ENCODE measurements around the gene ATL3. TPM values are rescaled to one million over a fixed set of nuclear protein-coding genes. Genes with fewer than 3 reads are reported as not detected.

The ATL3 gene
- total and polyA plus RNA-seq, 8 donors = 5.7 to 99.3 (median 23.7) TPM

DNA sequence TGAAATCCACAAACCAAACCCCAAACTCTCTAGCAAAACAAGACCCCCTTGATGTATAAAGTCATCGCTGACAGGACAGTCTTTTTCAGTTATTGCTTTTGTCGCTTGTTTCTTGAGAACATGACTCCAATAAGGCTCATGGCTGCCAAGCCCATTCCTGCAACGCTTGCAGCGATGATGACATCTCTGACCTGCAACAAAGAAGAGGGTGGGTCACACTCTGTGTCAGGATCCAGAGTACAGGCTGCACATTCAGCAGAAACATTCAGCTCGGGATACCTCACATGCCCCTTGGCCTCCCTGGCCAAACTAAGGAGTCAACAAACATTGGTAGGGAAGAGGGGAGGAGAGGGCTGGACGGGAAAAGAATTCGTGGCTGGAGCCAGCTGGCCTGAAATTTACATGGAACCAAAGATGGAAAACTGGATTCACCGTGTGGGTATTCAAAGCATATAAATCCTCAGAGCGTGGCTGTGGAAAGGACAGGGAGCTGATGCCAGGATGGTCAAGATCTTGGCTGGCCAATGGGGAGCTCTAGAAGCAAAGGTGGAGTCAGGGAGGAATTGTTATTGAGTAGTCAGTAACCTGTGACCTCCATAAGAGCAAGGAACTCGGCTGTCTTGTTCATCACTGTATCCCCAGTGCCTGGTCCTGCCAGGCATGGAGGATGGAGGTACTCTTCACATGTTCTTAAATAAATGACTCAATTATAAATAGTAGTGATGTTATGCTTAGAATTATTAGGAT lies 96.1 kb downstream of the ATL3 start:
- H3K27me3 ChIP-seq = no peaks in the 10 kb centered on the region
- peak overlapping the region; percentile 2 to 23 (median 20) for H3K4me3 ChIP-seq
- peaks cover 8 to 25% (median 21%) of the 10 kb centered on the region in 4 donors for H3K4me1 ChIP-seq
- H3K9me3 ChIP-seq = peaks cover 3 to 5% (median 4%) of the 10 kb centered on the region in 4 donors
- H3K27ac ChIP-seq = peak overlapping the region; percentile 39 to 89 (median 74)
- peaks cover under 1 to 3% (median 3%) of the 10 kb centered on the region in 4 donors for H3K36me3 ChIP-seq
- TF ChIP-seq, protein P1, sequence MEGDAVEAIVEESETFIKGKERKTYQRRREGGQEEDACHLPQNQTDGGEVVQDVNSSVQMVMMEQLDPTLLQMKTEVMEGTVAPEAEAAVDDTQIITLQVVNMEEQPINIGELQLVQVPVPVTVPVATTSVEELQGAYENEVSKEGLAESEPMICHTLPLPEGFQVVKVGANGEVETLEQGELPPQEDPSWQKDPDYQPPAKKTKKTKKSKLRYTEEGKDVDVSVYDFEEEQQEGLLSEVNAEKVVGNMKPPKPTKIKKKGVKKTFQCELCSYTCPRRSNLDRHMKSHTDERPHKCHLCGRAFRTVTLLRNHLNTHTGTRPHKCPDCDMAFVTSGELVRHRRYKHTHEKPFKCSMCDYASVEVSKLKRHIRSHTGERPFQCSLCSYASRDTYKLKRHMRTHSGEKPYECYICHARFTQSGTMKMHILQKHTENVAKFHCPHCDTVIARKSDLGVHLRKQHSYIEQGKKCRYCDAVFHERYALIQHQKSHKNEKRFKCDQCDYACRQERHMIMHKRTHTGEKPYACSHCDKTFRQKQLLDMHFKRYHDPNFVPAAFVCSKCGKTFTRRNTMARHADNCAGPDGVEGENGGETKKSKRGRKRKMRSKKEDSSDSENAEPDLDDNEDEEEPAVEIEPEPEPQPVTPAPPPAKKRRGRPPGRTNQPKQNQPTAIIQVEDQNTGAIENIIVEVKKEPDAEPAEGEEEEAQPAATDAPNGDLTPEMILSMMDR (IDR thresholded peaks at IDR 0.05) = no peak
- TF ChIP-seq POLR2A (IDR thresholded peaks at IDR 0.05) (no peak), POLR2AphosphoS5 (IDR thresholded peaks at IDR 0.05) (peak in 1 of 3 donors; percentile 40), EP300 (IDR thresholded peaks at IDR 0.05) (no peak)
- WGBS, 5 donors = 30 to 46% (median 38%) methylated on average over 10 of the region's 10 CpGs
- intact Hi-C loops (cut with DNase I; ENCODE audit: low total_unique reads) = no loop called here
- DNase-seq = peak in 1 of 2 donors; percentile 57

Small RNAs within 50 kb of the gene (small RNA-seq; reads per million reads assigned to genes)
- gene AP000753.3 = 0 reads per million in 4 donors

Other genes with a start within 250 kb of the ATL3 start
- gene PLAAT5, start 180.2 kb downstream of the ATL3 start, total RNA-seq = 1 to 10 TPM in 2 of 5 donors, not detected in 3; 1.8 to 2.4 TPM
- gene PLAAT5, start 180.2 kb downstream of the ATL3 start, polyA plus RNA-seq = 1 to 10 TPM; 1.1 to 1.9 (median 1.9) TPM
- under 1 TPM in 1 of 5 donors, not detected in 4; 0.55 TPM for gene LGALS12, start 165.3 kb downstream of the ATL3 start, total RNA-seq
- gene LGALS12, start 165.3 kb downstream of the ATL3 start, polyA plus RNA-seq = 1 to 10 TPM in 1 of 3 donors, under 1 TPM in 2; 0.38 to 1.1 (median 0.44) TPM
- 100 to 1,000 TPM in 1 of 5 donors, 10 to 100 TPM in 3, 1 to 10 TPM in 1; 4.0 to 121 (median 12.7) TPM for gene PLAAT4, start 134.6 kb downstream of the ATL3 start, total RNA-seq
- gene PLAAT4, start 134.6 kb downstream of the ATL3 start, polyA plus RNA-seq = 100 to 1,000 TPM in 1 of 3 donors, 10 to 100 TPM in 2; 86.9 to 262 (median 98.5) TPM
- 10 to 100 TPM in 1 of 5 donors, 1 to 10 TPM in 1, not detected in 3; 1.3 to 19.5 TPM for gene PLAAT2, start 108.0 kb downstream of the ATL3 start, total RNA-seq
- gene PLAAT2, start 108.0 kb downstream of the ATL3 start, polyA plus RNA-seq = 10 to 100 TPM in 1 of 3 donors, 1 to 10 TPM in 2; 6.8 to 66.7 (median 7.6) TPM
- gene PLAAT3, start 56.9 kb downstream of the ATL3 start, total RNA-seq = 10 to 100 TPM in 3 of 5 donors, not detected in 2; 10.6 to 25.9 (median 21.0) TPM
- gene PLAAT3, start 56.9 kb downstream of the ATL3 start, polyA plus RNA-seq = 10 to 100 TPM; 51.2 to 75.0 (median 52.5) TPM
- gene RTN3, start 10.1 kb upstream of the ATL3 start, total RNA-seq = 10 to 100 TPM; 22.2 to 83.8 (median 28.6) TPM
- gene RTN3, start 10.1 kb upstream of the ATL3 start, polyA plus RNA-seq = 10 to 100 TPM; 26.6 to 61.0 (median 32.0) TPM
- 10 to 100 TPM in 2 of 5 donors, 1 to 10 TPM in 3; 1.8 to 16.8 (median 8.8) TPM for gene ZFTA, start 97.4 kb upstream of the ATL3 start, total RNA-seq
- gene ZFTA, start 97.4 kb upstream of the ATL3 start, polyA plus RNA-seq = 1 to 10 TPM; 4.4 to 6.9 (median 4.8) TPM
- 10 to 100 TPM in 1 of 5 donors, 1 to 10 TPM in 3, under 1 TPM in 1; 0.45 to 13.6 (median 5.7) TPM for gene SPINDOC, start 142.1 kb upstream of the ATL3 start, total RNA-seq
- gene SPINDOC, start 142.1 kb upstream of the ATL3 start, polyA plus RNA-seq = 10 to 100 TPM in 1 of 3 donors, 1 to 10 TPM in 2; 4.6 to 12.1 (median 5.8) TPM
- gene MARK2, start 167.7 kb upstream of the ATL3 start, total RNA-seq = 100 to 1,000 TPM in 1 of 5 donors, 10 to 100 TPM in 4; 13.8 to 128 (median 34.8) TPM
- gene MARK2, start 167.7 kb upstream of the ATL3 start, polyA plus RNA-seq = 10 to 100 TPM in 2 of 3 donors, 1 to 10 TPM in 1; 8.8 to 18.2 (median 13.9) TPM
- gene RCOR2, start 245.8 kb upstream of the ATL3 start, total RNA-seq = 1 to 10 TPM in 1 of 5 donors, under 1 TPM in 1, not detected in 3; 0.58 to 1.1 TPM
- 1 to 10 TPM in 1 of 3 donors, under 1 TPM in 2; 0.35 to 1.6 (median 0.92) TPM for gene RCOR2, start 245.8 kb upstream of the ATL3 start, polyA plus RNA-seq

Data from stomach (tissue), 9 donors.